Neuronal stem cell (in vitro differentiated cells): ENCODE results near the gene INPP5B.

Experiments used
- DNase-seq: peaks from one replicate; pipeline ENCODE4 v3.0.0-alpha.2; 2013; ENCODE audit warnings: low spot score
- H2AFZ ChIP-seq: one replicate; pipeline ENCODE4 v1.6.1; 2013; ENCODE audit warnings: mild to moderate bottlenecking, low read length, inconsistent platforms
- H2AK5ac ChIP-seq: 2 replicates; pipeline ENCODE4 v1.6.1; 2013; ENCODE audit warnings: low read depth, mild to moderate bottlenecking, inconsistent platforms, low read length, moderate library complexity, mixed read lengths
- H2BK120ac ChIP-seq: 2 replicates; pipeline ENCODE4 v1.6.1; 2013; ENCODE audit warnings: low read depth, mild to moderate bottlenecking, inconsistent platforms, low read length, moderate library complexity, mixed read lengths
- H2BK12ac ChIP-seq: one replicate; pipeline ENCODE4 v1.6.1; 2013; ENCODE audit warnings: low read length, inconsistent platforms
- H2BK15ac ChIP-seq: 2 replicates; pipeline ENCODE4 v1.6.1; 2013; ENCODE audit warnings: mild to moderate bottlenecking, low read length, inconsistent platforms, mixed read lengths
- H2BK5ac ChIP-seq: one replicate; pipeline ENCODE4 v1.6.1; 2013; ENCODE audit warnings: inconsistent platforms, mild to moderate bottlenecking, low read length, moderate library complexity
- H3K14ac ChIP-seq: one replicate; pipeline ENCODE4 v1.6.1; 2013; ENCODE audit warnings: low read length, inconsistent platforms
- H3K18ac ChIP-seq: 2 replicates; pipeline ENCODE4 v1.6.1; 2013; ENCODE audit warnings: low read length, inconsistent platforms
- H3K23ac ChIP-seq: 2 replicates; pipeline ENCODE4 v1.6.1; 2013; ENCODE audit warnings: low read depth, mild to moderate bottlenecking, mixed read lengths, low read length, inconsistent platforms; ENCODE audit not compliant: poor library complexity
- H3K27ac ChIP-seq: replicated peaks from 3 replicates; pipeline ENCODE4 v1.5.1; 2013; ENCODE audit warnings: low read length, inconsistent platforms
- H3K27me3 ChIP-seq, 3 experiments: 2 replicates each; pipeline ENCODE4 v1.6.1; 2013; ENCODE audit warnings: low read length in 3 of 3, mild to moderate bottlenecking in 2 of 3, inconsistent platforms in 1 of 3, low read depth in 1 of 3, mixed read lengths in 1 of 3, moderate library complexity in 1 of 3; ENCODE audit not compliant: control insufficient read depth in 3 of 3, insufficient read depth in 3 of 3
- H3K36me3 ChIP-seq, 2 donors: replicated peaks in 1 of 2; 2 replicates each; pipeline ENCODE4 v1.6.1; 2013; ENCODE audit warnings: low read length in 2 of 2; ENCODE audit not compliant: control insufficient read depth in 2 of 2, insufficient read depth in 2 of 2
- H3K4ac ChIP-seq: 2 replicates; pipeline ENCODE4 v1.6.1; 2013; ENCODE audit warnings: inconsistent platforms, mild to moderate bottlenecking, low read length, moderate library complexity
- H3K4me1 ChIP-seq, 2 donors: 1 replicate in 1 of 2; 2 replicates in 1 of 2; pipeline ENCODE4 v1.6.1; 2013; ENCODE audit warnings: low read length in 2 of 2, low read depth in 1 of 2; ENCODE audit not compliant: control insufficient read depth in 2 of 2, insufficient read depth in 1 of 2
- H3K4me2 ChIP-seq: one replicate; pipeline ENCODE4 v1.6.1; 2013; ENCODE audit warnings: mild to moderate bottlenecking, low read length, inconsistent platforms; ENCODE audit not compliant: insufficient read depth, poor library complexity, severe bottlenecking
- H3K4me3 ChIP-seq, 2 donors: 2 replicates each; pipeline ENCODE4 v1.5.1; 2013; ENCODE audit warnings: low read length in 2 of 2, mild to moderate bottlenecking in 2 of 2, inconsistent platforms in 1 of 2, moderate library complexity in 1 of 2
- H3K79me1 ChIP-seq: one replicate; pipeline ENCODE4 v1.6.1; 2013; ENCODE audit warnings: low read depth, mild to moderate bottlenecking, inconsistent platforms, low read length, moderate library complexity
- H3K9ac ChIP-seq: one replicate; pipeline ENCODE4 v1.6.1; 2013; ENCODE audit warnings: mild to moderate bottlenecking, low read depth, low read length, inconsistent platforms; ENCODE audit not compliant: poor library complexity
- H3K9me3 ChIP-seq, 2 donors: replicated peaks in 1 of 2; 2 replicates each; pipeline versions ENCODE3 to v1.6.1; 2013; ENCODE audit warnings: low read length in 2 of 2, mild to moderate bottlenecking in 2 of 2, inconsistent platforms in 1 of 2, low read depth in 1 of 2, mixed read lengths in 1 of 2, moderate library complexity in 1 of 2; ENCODE audit not compliant: control insufficient read depth in 2 of 2, insufficient read depth in 1 of 2
- H4K8ac ChIP-seq: one replicate; pipeline ENCODE4 v1.6.1; 2013; ENCODE audit warnings: low read depth, mild to moderate bottlenecking, inconsistent platforms, low read length, moderate library complexity
- H4K91ac ChIP-seq: one replicate; pipeline ENCODE4 v1.6.1; 2013; ENCODE audit warnings: low read length, low read depth, mild to moderate bottlenecking, inconsistent platforms; ENCODE audit not compliant: poor library complexity
- WGBS, 2 donors: extraction: QIAGEN DNeasy Blood & Tissue Kit; methylation state at CpG; one replicate each; pipeline ENCODE4 v1.1.7; 2013; ENCODE audit warnings: missing lambda C conversion rate in 2 of 2, mixed read lengths in 1 of 2; ENCODE audit not compliant: insufficient read length in 2 of 2, insufficient replicate concordance in 1 of 2; ENCODE audit errors: extremely low coverage in 2 of 2; 5-methylcytosine and 5-hydroxymethylcytosine counted together

Gene INPP5B

DNA sequence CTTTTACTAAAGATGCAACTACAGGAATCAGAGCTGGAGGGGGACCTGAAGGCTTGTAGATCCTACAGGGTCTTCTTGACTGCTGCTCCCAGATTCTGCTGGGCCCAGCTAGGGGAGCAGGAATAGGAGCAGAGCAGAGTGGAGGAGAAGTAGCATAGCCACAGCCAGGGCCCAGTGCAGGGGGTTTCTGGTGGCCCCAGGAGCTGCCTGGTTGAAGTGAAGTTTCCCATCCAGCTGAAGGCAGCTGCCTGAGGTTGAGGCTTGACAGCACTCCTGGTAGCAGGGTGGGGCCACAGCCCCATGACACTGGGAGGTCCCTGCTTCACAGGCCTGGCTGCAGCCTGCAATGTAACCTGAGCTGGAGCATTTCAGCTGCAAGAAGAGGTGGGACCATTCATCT, 2.0 kb upstream of the INPP5B start:
- Histone ChIP-seq H3K27me3 (no peaks in the 10 kb centered on the region), H4K91ac (no peak overlapping the region), H2BK12ac (no peak overlapping the region), H2BK15ac (no peak overlapping the region), H3K4me1 (peaks cover 11 to 12% of the 10 kb centered on the region in 2 donors), H4K8ac (no peak overlapping the region), H3K9me3 (no peaks in the 10 kb centered on the region), H2AK5ac (no peak overlapping the region), H3K14ac (no peak overlapping the region), H3K27ac (no peak overlapping the region), H3K18ac (no peak overlapping the region), H3K4me2 (no peak overlapping the region), H3K4ac (no peak overlapping the region), H3K79me1 (no peaks in the 10 kb centered on the region), H3K4me3 (no peak overlapping the region), H3K23ac (no peak overlapping the region), H2AFZ (peak overlapping the region; percentile 39), H2BK5ac (no peak overlapping the region), H2BK120ac (no peak overlapping the region), H3K9ac (no peak overlapping the region), H3K36me3 (no peaks in the 10 kb centered on the region)
- no peak for DNase-seq

DNA sequence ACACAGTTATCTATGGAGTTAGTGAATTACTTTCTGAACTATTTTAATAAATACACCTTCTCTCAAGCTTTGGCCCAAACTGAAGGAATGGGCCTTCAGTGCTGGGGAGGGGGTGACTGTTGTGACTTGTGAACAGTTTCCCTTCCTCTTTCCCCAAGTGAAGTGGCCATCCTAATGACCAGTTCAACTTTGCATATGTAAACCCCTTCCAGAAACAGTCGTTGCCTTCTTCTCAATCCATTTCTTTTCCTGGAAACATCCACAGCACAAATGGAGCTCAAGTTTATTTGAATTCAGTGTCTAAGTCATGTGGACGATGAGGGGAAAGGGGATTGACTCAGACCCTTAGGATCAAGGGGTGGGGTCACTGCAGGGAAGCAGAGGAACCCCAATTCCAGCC, 1.3 kb upstream of the INPP5B start:
- peak overlapping the region; percentile 39 for H2AFZ ChIP-seq
- H3K4me2 ChIP-seq: no peak overlapping the region
- H4K91ac ChIP-seq: no peak overlapping the region
- H3K4ac ChIP-seq: no peak overlapping the region
- no peaks in the 10 kb centered on the region for H3K27me3 ChIP-seq
- no peak overlapping the region for H2BK120ac ChIP-seq
- no peaks in the 10 kb centered on the region for H3K9me3 ChIP-seq
- H4K8ac ChIP-seq: no peak overlapping the region
- no peak for DNase-seq
- no peak overlapping the region for H3K18ac ChIP-seq
- no peak overlapping the region for H2BK15ac ChIP-seq
- H3K14ac ChIP-seq: no peak overlapping the region
- no peak overlapping the region for H3K27ac ChIP-seq
- H3K4me3 ChIP-seq: no peak overlapping the region
- WGBS, 2 donors: no CpG with 5 or more reads among the region's 2 CpGs
- H3K79me1 ChIP-seq: no peaks in the 10 kb centered on the region
- no peak overlapping the region for H2BK5ac ChIP-seq
- no peak overlapping the region for H2BK12ac ChIP-seq
- H3K36me3 ChIP-seq: peaks cover 0 to 2% of the 10 kb centered on the region in 2 donors
- no peak overlapping the region for H3K23ac ChIP-seq
- peaks cover 11 to 12% of the 10 kb centered on the region in 2 donors for H3K4me1 ChIP-seq
- H3K9ac ChIP-seq: no peak overlapping the region
- no peak overlapping the region for H2AK5ac ChIP-seq

GRCh38 chr1:37947364-37947763, 511 bp upstream of the INPP5B start:
- H3K9ac ChIP-seq: no peak overlapping the region
- no peak overlapping the region for H3K23ac ChIP-seq
- peak overlapping the region; percentile 95 for H2AFZ ChIP-seq
- peaks cover 0 to 3% of the 10 kb centered on the region in 2 donors for H3K36me3 ChIP-seq
- H3K14ac ChIP-seq: no peak overlapping the region
- H3K4ac ChIP-seq: no peak overlapping the region
- H4K91ac ChIP-seq: no peak overlapping the region
- no peak overlapping the region for H2BK120ac ChIP-seq
- no peak overlapping the region for H3K27ac ChIP-seq
- H3K18ac ChIP-seq: peak overlapping the region; percentile 34
- no peak overlapping the region for H3K4me2 ChIP-seq
- H2BK15ac ChIP-seq: peak overlapping the region; percentile 18
- no CpG with 5 or more reads among the region's 6 CpGs for WGBS, 2 donors
- H2AK5ac ChIP-seq: no peak overlapping the region
- no peaks in the 10 kb centered on the region for H3K27me3 ChIP-seq
- H2BK12ac ChIP-seq: no peak overlapping the region
- DNase-seq: no peak
- no peak overlapping the region for H2BK5ac ChIP-seq
- no peak overlapping the region for H4K8ac ChIP-seq
- peaks cover 11 to 12% of the 10 kb centered on the region in 2 donors for H3K4me1 ChIP-seq
- no peaks in the 10 kb centered on the region for H3K79me1 ChIP-seq
- H3K9me3 ChIP-seq: no peaks in the 10 kb centered on the region
- H3K4me3 ChIP-seq: peak overlapping the region in 1 of 2 donors; percentile 88

DNA sequence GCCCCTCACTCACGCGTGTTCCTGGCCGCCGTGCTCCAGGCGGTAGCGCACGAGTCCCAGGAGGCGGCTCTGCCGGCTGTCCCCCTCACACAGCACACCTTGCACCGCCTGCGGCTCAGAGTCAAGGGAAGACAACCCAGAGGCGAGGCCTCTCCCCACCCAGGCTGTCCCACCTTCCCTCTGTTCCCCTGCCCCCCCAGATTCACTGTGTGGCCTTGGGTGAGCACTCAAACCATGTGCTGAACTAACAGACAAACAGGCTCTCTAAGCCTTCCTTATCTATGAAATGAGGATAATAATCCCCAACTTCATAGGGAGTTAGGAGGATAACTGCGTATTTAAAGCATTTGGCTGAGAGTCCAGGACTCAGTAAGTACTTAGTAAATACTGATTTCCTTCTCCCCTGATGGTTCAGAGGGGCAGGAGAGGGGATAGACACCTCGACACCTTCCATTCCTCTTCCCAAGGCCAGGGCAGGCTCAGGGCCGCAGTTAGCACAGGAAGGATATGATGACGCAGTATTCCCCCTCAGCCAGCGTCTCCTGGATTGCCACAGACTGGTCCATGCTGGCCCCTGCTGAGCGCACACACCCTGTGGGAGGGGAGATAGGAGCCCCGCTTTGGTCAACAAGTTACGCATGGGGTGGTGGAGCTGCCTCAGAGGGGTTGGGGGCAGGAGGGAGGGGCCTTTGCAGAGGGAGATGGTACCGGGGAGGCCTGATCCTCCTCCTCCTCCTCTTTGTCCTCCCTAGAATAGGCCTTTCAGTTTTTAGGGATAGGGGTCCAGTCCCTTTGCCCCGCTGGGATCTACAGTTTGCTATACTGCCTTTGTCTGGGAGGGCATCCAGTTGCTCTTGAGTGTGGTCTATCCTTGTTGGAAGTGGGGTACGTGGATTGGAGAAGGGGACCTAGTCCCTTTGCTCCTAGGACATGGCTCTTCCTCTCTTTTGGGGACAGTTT, 830 bp downstream of the INPP5B start:
- Histone ChIP-seq H2BK120ac (no peak overlapping the region), H2AK5ac (peak overlapping the region; percentile 47), H3K14ac (no peak overlapping the region), H2BK5ac (peak overlapping the region; percentile 29), H3K4ac (no peak overlapping the region), H3K4me2 (peak overlapping the region; percentile 92), H2BK12ac (no peak overlapping the region), H4K8ac (no peak overlapping the region), H3K4me3 (peak overlapping the region; percentile 82 to 88), H2BK15ac (peak overlapping the region; percentile 20), H3K36me3 (peaks cover 0 to 3% of the 10 kb centered on the region in 2 donors), H3K27ac (no peak overlapping the region), H3K18ac (no peak overlapping the region), H3K27me3 (no peaks in the 10 kb centered on the region), H3K23ac (peak overlapping the region; percentile 23), H3K9ac (peak overlapping the region; percentile 87), H3K79me1 (no peaks in the 10 kb centered on the region), H4K91ac (no peak overlapping the region), H2AFZ (peak overlapping the region; percentile 95), H3K4me1 (peaks cover 7 to 12% of the 10 kb centered on the region in 2 donors), H3K9me3 (no peaks in the 10 kb centered on the region)
- DNase-seq: no peak
- WGBS, 2 donors: no CpG with 5 or more reads among the region's 23 CpGs
